Muscle layer of colon (tissue), 2 donors: Measurements from ENCODE around the gene CPXM1.
A peak's percentile ranks its signal among the peaks of the same experiment; 100 is the strongest.

Experiments used
- H3K27ac ChIP-seq: one replicate; pipeline ENCODE4 v1.7.0; 2013; ENCODE audit warnings: low read depth, mild to moderate bottlenecking, low read length, moderate library complexity
- H3K27me3 ChIP-seq, 2 donors: one replicate each; pipeline ENCODE4 v1.7.0; 2013; ENCODE audit warnings: low read length in 2 of 2, mild to moderate bottlenecking in 2 of 2; ENCODE audit not compliant: insufficient read depth in 2 of 2, control insufficient read depth in 1 of 2
- H3K36me3 ChIP-seq: one replicate; pipeline ENCODE4 v1.7.0; 2013; ENCODE audit warnings: mild to moderate bottlenecking, low read length; ENCODE audit not compliant: insufficient read depth
- H3K4me1 ChIP-seq: one replicate; pipeline ENCODE4 v1.7.0; 2013; ENCODE audit warnings: mild to moderate bottlenecking, low read length; ENCODE audit not compliant: insufficient read depth
- H3K4me3 ChIP-seq, 2 donors: one replicate each; pipeline ENCODE4 v1.7.0; 2013; ENCODE audit warnings: low read length in 2 of 2, low read depth in 1 of 2, mild to moderate bottlenecking in 1 of 2, moderate library complexity in 1 of 2
- H3K9ac ChIP-seq: one replicate; pipeline ENCODE4 v1.7.0; 2013; ENCODE audit warnings: low read length
- H3K9me3 ChIP-seq: one replicate; pipeline ENCODE4 v1.7.0; 2013; ENCODE audit warnings: mild to moderate bottlenecking, low read length
- donor health status: abdominal sarcoma.
- donor health status: Adenocarcinoma of cecum.

Gene CPXM1

GRCh38 chr20:2759603-2760296 is 40.7 kb downstream of the CPXM1 start:
- peaks cover 13 to 26% of the 10 kb centered on the region in 2 donors for H3K27me3 ChIP-seq
- no peak overlapping the region for H3K27ac ChIP-seq
- H3K4me3 ChIP-seq, result no peak overlapping the region

DNA sequence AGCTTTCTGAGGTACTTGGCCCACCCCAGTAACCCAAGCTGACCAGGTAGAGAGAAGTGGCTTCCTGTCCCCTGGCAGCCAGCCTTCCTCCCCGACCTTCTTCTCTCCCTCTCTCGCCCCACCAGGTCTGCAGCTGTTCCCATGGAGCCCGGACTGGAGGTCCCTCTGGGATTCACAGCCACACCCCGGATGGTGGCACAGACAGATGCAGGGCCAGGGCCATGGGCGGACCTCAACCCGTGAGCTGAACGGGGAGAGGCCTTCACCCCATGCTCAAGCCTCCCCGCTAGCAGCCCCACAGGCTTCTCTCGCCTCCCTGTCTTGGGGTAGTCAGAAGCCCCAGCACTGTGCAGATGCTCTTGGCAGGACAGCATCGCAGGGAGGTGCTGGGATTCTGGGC is 41.3 kb downstream of the CPXM1 start:
- Histone ChIP-seq H3K27ac (no peak overlapping the region), H3K4me1 (no peaks in the 10 kb centered on the region), H3K9me3 (no peaks in the 10 kb centered on the region), H3K27me3 (peaks cover 13 to 32% of the 10 kb centered on the region in 2 donors), H3K4me3 (no peak overlapping the region), H3K9ac (no peak overlapping the region), H3K36me3 (no peaks in the 10 kb centered on the region)

More at GRCh38 chr20:2759603-2760296, 40.7 kb downstream of the CPXM1 start:
- Histone ChIP-seq H3K9ac (no peak overlapping the region), H3K4me1 (no peaks in the 10 kb centered on the region), H3K9me3 (no peaks in the 10 kb centered on the region), H3K36me3 (no peaks in the 10 kb centered on the region)

GRCh38 chr20:2757969-2758368 is 42.5 kb downstream of the CPXM1 start:
- peaks cover 7% of the 10 kb centered on the region for H3K4me1 ChIP-seq
- no peak overlapping the region for H3K27ac ChIP-seq
- no peak overlapping the region for H3K4me3 ChIP-seq
- H3K9me3 ChIP-seq, result no peaks in the 10 kb centered on the region
- H3K9ac ChIP-seq, result no peak overlapping the region
- peaks cover 16 to 31% of the 10 kb centered on the region in 2 donors for H3K27me3 ChIP-seq
- H3K36me3 ChIP-seq, result no peaks in the 10 kb centered on the region

DNA sequence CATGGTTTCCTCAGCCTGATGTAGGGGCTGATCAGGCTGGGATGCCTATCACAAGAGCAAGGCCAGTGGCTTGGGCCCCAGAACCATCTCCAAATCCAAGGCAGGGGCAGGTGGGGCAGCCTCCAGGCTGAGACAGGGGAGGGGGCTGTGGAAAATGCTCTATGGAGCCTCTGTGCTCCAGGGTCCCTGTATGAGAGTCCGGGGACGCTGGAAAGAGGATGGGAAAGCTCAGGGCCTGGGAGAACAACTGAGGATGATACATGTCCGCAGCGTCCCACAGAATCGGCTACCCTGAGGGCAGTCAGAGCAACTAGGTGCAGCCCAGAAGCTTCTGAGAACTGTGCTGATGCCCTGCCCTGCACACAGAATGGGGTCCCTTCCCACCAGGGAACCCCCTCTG is 43.4 kb downstream of the CPXM1 start:
- Histone ChIP-seq H3K27me3 (peaks cover 14 to 37% of the 10 kb centered on the region in 2 donors), H3K36me3 (no peaks in the 10 kb centered on the region), H3K4me3 (no peak overlapping the region), H3K9ac (no peak overlapping the region), H3K27ac (no peak overlapping the region), H3K4me1 (peaks cover 13% of the 10 kb centered on the region), H3K9me3 (no peaks in the 10 kb centered on the region)

GRCh38 chr20:2756056-2756611 is 44.3 kb downstream of the CPXM1 start:
- Histone ChIP-seq H3K4me1 (peaks cover 13% of the 10 kb centered on the region), H3K36me3 (no peaks in the 10 kb centered on the region), H3K4me3 (no peak overlapping the region), H3K9ac (no peak overlapping the region), H3K27ac (no peak overlapping the region), H3K9me3 (no peaks in the 10 kb centered on the region), H3K27me3 (peaks cover 14 to 37% of the 10 kb centered on the region in 2 donors)

DNA sequence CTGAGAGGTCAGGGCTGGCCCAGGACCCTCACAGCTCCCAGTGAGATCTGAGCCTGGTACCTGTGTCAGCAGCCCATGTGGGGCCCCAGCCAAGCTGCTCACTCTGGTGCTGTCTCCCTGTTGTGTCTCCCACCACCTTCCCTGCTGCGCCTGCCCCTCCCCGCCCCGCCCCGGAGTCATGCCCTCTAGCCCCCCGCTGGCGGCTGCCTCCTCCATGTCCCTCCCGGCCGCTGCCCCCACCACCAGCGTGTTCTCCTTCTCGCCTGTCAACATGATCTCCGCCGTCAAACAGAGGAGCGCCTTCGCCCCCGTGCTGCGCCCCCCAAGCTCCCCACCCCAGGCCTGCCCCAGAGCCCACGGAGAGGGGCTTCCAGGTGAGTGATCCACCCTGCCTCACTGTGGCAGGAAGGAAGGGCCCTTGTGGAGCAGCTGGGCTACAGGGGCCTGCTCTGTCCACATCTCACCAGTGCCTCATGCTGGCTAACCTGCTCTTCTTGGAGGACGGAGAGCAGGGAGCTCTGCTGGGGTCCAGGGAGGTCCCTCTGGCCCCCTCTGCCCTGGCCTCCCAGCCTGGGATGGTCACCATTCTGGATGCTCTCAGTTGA is 44.9 kb downstream of the CPXM1 start:
- H3K36me3 ChIP-seq, result no peaks in the 10 kb centered on the region
- H3K27me3 ChIP-seq, result peaks cover 14 to 39% of the 10 kb centered on the region in 2 donors
- no peak overlapping the region for H3K4me3 ChIP-seq
- no peak overlapping the region for H3K9ac ChIP-seq
- H3K9me3 ChIP-seq, result no peaks in the 10 kb centered on the region
- peaks cover 17% of the 10 kb centered on the region for H3K4me1 ChIP-seq
- no peak overlapping the region for H3K27ac ChIP-seq

DNA sequence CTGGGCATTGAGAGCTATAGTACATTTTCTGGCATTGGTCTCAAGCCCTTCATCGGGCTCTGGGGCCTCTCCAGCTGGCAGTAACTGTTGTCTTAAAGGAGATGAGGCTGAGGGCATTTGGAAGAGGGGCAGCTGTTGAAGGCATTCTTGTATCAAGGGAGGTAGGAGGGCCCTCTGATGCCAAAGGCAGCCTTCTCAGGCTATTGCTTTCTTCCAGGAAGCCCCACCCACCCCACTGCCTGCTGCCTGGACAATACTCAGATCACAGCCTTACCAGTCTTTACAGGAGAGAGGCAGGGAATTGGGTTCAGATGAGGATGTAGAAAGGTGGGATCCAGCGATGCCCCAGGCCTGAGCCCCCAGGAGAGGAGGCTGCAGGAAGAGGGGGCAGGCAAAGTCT is 46.0 kb downstream of the CPXM1 start:
- Histone ChIP-seq H3K27me3 (peaks cover 14 to 43% of the 10 kb centered on the region in 2 donors), H3K27ac (no peak overlapping the region)

DNA sequence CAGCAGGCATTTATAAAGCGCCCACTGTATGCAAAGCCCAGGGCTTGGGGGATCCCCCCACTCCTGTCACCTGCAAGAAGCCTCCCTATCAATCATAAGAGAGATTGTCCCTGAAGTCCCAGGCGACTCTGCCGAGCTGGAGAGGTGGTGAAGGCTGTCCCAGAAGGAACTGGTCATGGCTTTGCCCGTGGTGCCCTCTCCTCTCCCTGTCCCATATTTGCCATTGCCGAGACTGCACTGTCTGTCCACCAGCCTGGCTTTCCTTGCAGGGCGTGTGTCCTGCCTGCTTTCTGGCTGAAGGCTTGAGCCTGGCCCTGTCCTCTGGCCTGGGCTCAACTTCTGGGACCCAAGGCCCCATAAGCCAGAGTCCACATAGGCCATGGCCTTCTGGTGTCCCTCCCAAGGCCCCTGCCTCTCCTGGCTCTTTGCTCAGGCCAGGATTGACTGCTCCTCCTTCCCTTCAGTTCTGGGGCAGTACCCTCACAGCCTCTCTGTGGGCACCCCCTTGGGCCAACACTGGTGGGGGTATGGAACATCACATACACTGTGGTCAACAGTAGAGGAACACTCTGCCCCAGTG is 46.9 kb downstream of the CPXM1 start:
- H3K27me3 ChIP-seq, result peaks cover 14 to 40% of the 10 kb centered on the region in 2 donors
- no peak overlapping the region for H3K27ac ChIP-seq
- H3K9ac ChIP-seq, result no peak overlapping the region
- H3K9me3 ChIP-seq, result no peaks in the 10 kb centered on the region
- H3K36me3 ChIP-seq, result no peaks in the 10 kb centered on the region
- peaks cover 21% of the 10 kb centered on the region for H3K4me1 ChIP-seq
- H3K4me3 ChIP-seq, result no peak overlapping the region

More for the DNA sequence above, 46.0 kb downstream of the CPXM1 start:
- no peak overlapping the region for H3K9ac ChIP-seq
- H3K36me3 ChIP-seq, result no peaks in the 10 kb centered on the region
- no peak overlapping the region for H3K4me3 ChIP-seq
- peaks cover 21% of the 10 kb centered on the region for H3K4me1 ChIP-seq
- no peaks in the 10 kb centered on the region for H3K9me3 ChIP-seq

- Histone ChIP-seq H3K9me3 (no peaks in the 10 kb centered on the region), H3K27me3 (peaks cover 14 to 39% of the 10 kb centered on the region in 2 donors), H3K27ac (no peak overlapping the region), H3K9ac (no peak overlapping the region), H3K4me3 (peak overlapping the region in 1 of 2 donors; percentile 47), H3K4me1 (peaks cover 21% of the 10 kb centered on the region), H3K36me3 (no peaks in the 10 kb centered on the region)
Measured at GRCh38 chr20:2752567-2753460, 47.6 kb downstream of the CPXM1 start.

- H3K36me3 ChIP-seq, result no peaks in the 10 kb centered on the region
- no peaks in the 10 kb centered on the region for H3K9me3 ChIP-seq
- H3K27ac ChIP-seq, result no peak overlapping the region
- H3K9ac ChIP-seq, result no peak overlapping the region
- peaks cover 14 to 39% of the 10 kb centered on the region in 2 donors for H3K27me3 ChIP-seq
- no peak overlapping the region for H3K4me3 ChIP-seq
- peaks cover 21% of the 10 kb centered on the region for H3K4me1 ChIP-seq
Measured at GRCh38 chr20:2751878-2752566, 48.4 kb downstream of the CPXM1 start.
